GM18909 (cell line): Measurements from ENCODE around the gene OTUB1.
"Not testable (repeated sequence)": the region's sequence is repeated elsewhere in the genome, so short reads cannot be mapped to it uniquely, and the experiment has no call there.

Experiments used
- ATAC-seq: cut with Tn5 transposase; IDR thresholded peaks from one replicate; pipeline ENCODE4 v1.9.1; 2021; ENCODE audit warnings: mild to moderate bottlenecking; ENCODE audit not compliant: unreplicated experiment, poor library complexity

Gene OTUB1

DNA sequence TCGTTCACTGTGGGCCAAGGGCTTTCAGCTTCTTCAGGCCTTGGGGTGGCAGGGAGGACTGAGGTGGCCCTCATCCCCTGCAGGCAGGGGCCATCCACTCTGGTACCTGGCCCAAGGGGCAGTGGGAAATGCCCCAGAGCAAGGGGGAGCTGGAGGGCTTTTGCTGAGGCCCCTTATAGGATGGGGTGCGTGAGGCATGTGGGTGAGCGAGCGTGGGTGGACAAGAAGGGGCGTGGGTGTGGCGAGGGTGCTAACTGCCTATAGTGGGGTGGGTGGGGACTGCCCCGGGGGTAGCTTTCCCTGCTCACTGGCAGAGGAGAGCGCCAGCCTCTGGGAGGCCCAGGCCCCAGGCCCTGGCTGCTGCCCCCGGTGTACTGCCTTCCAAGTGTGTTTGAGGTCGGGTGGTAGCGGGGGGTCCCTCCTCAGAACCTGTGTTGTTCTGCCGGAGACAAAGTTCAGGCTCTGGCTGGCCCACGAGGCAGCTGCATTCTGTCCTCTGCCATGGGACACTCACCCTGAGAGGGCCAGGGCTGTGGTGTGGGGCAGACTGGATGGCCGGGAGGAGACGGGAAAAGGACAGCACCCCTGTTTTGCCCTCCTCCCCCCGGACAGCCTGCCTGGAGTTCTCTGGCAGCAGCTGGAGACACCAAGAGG lies 52.9 kb downstream of the OTUB1 start:
- no peak for ATAC-seq

DNA sequence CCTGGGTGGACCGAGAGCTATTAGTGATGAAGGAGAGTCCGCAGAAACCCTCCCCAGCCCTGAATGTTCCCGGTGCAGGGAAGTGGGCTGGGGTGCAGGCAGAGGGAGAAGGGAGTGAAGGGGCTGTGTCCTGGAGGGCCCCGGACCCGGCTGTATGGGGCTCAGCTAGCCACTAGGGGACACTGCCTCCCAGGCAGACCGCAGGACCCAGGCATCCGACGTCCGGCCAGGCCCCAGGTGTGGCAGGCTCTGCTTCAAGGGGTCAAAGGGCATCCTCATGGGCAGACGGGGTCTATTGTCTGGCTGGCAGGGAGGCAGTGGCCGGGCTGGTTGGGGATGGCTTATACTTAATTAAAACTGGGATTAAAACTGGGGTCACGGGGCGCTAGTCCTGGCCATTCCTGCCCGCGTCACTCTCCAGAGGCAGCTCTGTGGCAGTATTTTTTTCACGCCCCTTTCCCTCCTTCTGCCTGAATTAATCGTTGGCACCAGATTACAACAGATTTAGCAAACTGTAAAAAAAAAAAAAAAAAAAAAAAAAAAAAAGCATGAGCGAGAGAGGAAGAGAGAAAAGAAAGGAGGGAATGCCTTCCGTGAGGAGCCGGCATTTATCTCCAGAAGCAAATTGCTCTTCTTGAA lies 54.6 kb downstream of the OTUB1 start:
- no peak for ATAC-seq

DNA sequence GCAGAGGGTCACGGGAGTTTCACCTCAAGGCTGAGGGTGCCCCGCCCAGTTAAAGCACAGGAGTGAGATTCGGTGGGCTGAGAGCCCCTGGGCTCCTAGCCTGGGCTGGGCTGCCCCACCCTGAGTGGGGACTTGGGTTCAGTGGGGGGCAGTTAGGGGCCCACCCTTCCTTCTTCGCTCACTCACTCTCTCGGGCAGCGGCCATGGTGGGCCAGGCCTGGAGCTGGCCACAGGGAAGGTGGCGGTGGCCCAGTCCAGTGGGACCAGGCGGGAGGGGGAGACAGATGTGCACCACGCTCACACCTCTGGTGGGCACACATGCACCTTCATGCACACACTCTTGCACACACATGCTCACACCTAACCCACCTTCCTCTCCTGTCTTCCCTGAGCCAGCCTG lies 55.6 kb downstream of the OTUB1 start:
- no peak for ATAC-seq

GRCh38 chr11:64042301-64042700 lies 56.1 kb downstream of the OTUB1 start:
- ATAC-seq = no peak

DNA sequence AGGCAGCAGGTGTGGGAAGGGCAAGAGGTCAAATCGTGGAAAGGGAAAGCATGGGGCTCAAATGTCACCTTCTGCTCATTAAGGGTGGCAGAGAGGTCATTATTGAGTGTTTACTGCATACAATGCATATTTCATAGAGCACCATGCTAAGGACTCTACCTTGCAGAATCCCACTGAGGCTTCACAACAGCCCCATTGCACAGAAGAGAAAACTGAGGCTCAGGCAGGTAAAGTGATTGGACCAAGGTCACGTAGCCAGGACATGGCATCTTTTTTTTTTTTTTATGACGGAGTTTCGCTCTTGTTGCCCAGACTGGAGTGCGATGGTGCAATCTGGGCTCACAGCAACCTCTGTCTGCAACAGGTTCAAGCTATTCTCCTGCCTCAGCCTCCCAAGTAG lies 57.3 kb downstream of the OTUB1 start:
- ATAC-seq = no peak

GRCh38 chr11:64044730-64045393 lies 58.6 kb downstream of the OTUB1 start:
- ATAC-seq = no peak

GRCh38 chr11:64045700-64046099 lies 59.5 kb downstream of the OTUB1 start:
- ATAC-seq = no peak

GRCh38 chr11:64047373-64047772 lies 61.1 kb downstream of the OTUB1 start:
- not testable (repeated sequence) for ATAC-seq
